Lower leg skin (tissue), 3 donors: ENCODE data around the gene CABP7.

ENCODE experiments used
- POLR2A ChIP-seq, 2 donors: fragments of 450-650 bp; IDR thresholded peaks; one replicate each; pipeline ENCODE4 v1.6.1; 2016 to 2017; ENCODE audit warnings: antibody characterized with exemption in 2 of 2, mild to moderate bottlenecking in 1 of 2, moderate library complexity in 1 of 2
- TF ChIP-seq, protein P1 (sequence below), 3 donors: fragments of 450-650 bp; IDR thresholded peaks; one replicate each; pipeline ENCODE4 v1.5.1; 2016; ENCODE audit warnings: antibody characterized with exemption in 3 of 3, mild to moderate bottlenecking in 3 of 3, moderate library complexity in 2 of 3

DNA sequence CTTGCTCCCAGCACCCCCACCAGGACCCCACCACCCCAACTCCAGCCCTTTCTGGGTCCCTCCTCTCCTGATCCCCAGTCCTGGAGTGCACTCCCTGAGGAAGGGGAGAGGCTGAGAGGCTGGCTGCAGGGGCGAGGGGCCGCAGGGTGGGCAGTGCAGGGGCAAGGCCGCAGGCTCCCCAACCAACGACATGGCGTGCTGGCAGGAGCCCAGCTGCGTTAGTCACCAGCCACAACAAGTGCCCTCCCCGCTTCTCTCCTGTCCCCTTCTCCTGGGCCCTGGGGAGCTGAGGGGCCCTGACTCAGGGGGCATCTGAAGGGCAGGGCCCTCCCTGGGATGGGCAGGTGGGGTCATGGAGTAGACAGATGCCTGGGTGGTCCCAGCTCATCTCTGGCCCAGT is 2.3 kb downstream of the CABP7 start:
- no peak for TF ChIP-seq POLR2A (IDR thresholded peaks at IDR 0.05)
- TF ChIP-seq, protein P1, sequence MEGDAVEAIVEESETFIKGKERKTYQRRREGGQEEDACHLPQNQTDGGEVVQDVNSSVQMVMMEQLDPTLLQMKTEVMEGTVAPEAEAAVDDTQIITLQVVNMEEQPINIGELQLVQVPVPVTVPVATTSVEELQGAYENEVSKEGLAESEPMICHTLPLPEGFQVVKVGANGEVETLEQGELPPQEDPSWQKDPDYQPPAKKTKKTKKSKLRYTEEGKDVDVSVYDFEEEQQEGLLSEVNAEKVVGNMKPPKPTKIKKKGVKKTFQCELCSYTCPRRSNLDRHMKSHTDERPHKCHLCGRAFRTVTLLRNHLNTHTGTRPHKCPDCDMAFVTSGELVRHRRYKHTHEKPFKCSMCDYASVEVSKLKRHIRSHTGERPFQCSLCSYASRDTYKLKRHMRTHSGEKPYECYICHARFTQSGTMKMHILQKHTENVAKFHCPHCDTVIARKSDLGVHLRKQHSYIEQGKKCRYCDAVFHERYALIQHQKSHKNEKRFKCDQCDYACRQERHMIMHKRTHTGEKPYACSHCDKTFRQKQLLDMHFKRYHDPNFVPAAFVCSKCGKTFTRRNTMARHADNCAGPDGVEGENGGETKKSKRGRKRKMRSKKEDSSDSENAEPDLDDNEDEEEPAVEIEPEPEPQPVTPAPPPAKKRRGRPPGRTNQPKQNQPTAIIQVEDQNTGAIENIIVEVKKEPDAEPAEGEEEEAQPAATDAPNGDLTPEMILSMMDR (IDR thresholded peaks at IDR 0.05): no peak
